Measurements from ENCODE around the gene RFTN1. TPM values are rescaled to one million over a fixed set of nuclear protein-coding genes. Genes with fewer than 3 reads are reported as not detected.

RFTN1 gene
- total and polyA plus RNA-seq, 2 of the 8 experiments (the other 6 are each of a cell fraction or from before 2014, with no cell fraction given) = 4.6 to 6.7 TPM

GRCh38 chr3:16407366-16407765 is 106.1 kb downstream of the RFTN1 start (continued):
- no peak for TF ChIP-seq SAP30 (IDR thresholded peaks at IDR 0.05; ENCODE audit: insufficient read depth, insufficient replicate concordance, low read length)
- TF ChIP-seq HDAC2 (IDR thresholded peaks at IDR 0.05; ENCODE audit: borderline replicate concordance in 1 of 2, low read depth in 2 of 2, low read length in 2 of 2) = no peak
- no peak for TF ChIP-seq SP2 (IDR thresholded peaks at IDR 0.05; ENCODE audit: low read length)
- TF ChIP-seq CTCF (IDR thresholded peaks at IDR 0.05; ENCODE audit: control extremely low read depth in 1 of 3, insufficient read depth in 1 of 3, low read depth in 1 of 3, low read length in 3 of 3) = no peak
- no peak for TF ChIP-seq KDM4A (IDR thresholded peaks at IDR 0.05; ENCODE audit: low read depth, low read length, severe bottlenecking)
- no peak for TF ChIP-seq RFX5 (IDR thresholded peaks at IDR 0.05; ENCODE audit: borderline replicate concordance, low read depth, low read length)

All from H1 (cell line).